Glutamatergic neuron (in vitro differentiated cells): ENCODE data around the gene AP2B1. TPM values are rescaled to one million over a fixed set of nuclear protein-coding genes. Genes with fewer than 3 reads are reported as not detected.
A peak's percentile ranks its signal among the peaks of the same experiment; 100 is the strongest.

Source experiments
- DNase-seq: peaks from one replicate; pipeline ENCODE4 v3.0.0; 2022
- H3K27ac Mint-ChIP-seq: one replicate; pipeline ENCODE4 v1.8.0; 2020; ENCODE audit warnings: mild to moderate bottlenecking, mixed read lengths, inconsistent platforms; ENCODE audit not compliant: unreplicated experiment
- H3K27me3 Mint-ChIP-seq: one replicate; pipeline ENCODE4 v1.8.0; 2020; ENCODE audit warnings: mild to moderate bottlenecking, moderate library complexity, mixed read lengths, inconsistent platforms; ENCODE audit not compliant: unreplicated experiment
- H3K36me3 Mint-ChIP-seq: one replicate; pipeline ENCODE4 v1.8.0; 2020; ENCODE audit warnings: mild to moderate bottlenecking, mixed read lengths, inconsistent platforms; ENCODE audit not compliant: unreplicated experiment
- H3K4me1 Mint-ChIP-seq: one replicate; pipeline ENCODE4 v1.8.0; 2020; ENCODE audit warnings: mild to moderate bottlenecking, low read depth, mixed read lengths, inconsistent platforms; ENCODE audit not compliant: unreplicated experiment
- H3K4me3 Mint-ChIP-seq: one replicate; pipeline ENCODE4 v1.8.0; 2020; ENCODE audit warnings: mild to moderate bottlenecking, mixed read lengths, inconsistent platforms; ENCODE audit not compliant: unreplicated experiment
- H3K9me3 Mint-ChIP-seq: one replicate; pipeline ENCODE4 v1.8.0; 2020; ENCODE audit warnings: mild to moderate bottlenecking, moderate library complexity, mixed read lengths, inconsistent platforms; ENCODE audit not compliant: unreplicated experiment
- total RNA-seq: library from RNA; stranded (reverse); fragmentation: NEBNext Ultra II Directional; extraction: Animal tissue kit (Norgen Biotek cat#: 25700); gene quantifications from one replicate; pipeline ENCODE4 v1.2.1, GENCODE V29; 2021; ENCODE audit not compliant: unreplicated experiment
- TF ChIP-seq, protein P1 (sequence below): fragments of 200-600 bp; sonication (generic); IDR thresholded peaks from one replicate; pipeline ENCODE4 v1.5.0; 2021; ENCODE audit not compliant: partially characterized antibody, unreplicated experiment

Gene AP2B1
- total RNA-seq, 1 donor from 2014 or later = 316 TPM

DNA sequence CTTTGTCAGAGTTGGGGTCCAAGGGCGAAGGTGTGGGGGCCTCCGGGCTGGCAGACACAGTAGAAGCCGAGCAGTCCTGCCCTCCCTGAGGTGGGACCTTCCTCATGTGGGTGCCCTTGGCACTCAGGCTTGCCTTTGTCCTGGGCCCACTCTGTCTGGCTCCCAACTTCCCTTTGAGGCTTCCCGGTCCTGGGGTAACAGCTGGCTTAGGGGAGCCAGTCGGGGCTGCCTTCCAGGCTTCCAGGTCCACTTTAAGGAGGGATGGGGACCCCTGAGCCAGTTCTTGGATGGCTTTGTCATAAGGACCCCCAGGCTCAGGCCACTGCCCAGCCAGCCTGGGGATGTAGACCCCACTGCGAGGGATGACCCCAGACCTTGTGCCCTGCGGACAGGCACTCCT, 158.1 kb downstream of the AP2B1 start:
- peaks cover 8% of the 10 kb centered on the region for H3K4me1 Mint-ChIP-seq
- H3K4me3 Mint-ChIP-seq = no peak overlapping the region
- peaks cover 12% of the 10 kb centered on the region for H3K27me3 Mint-ChIP-seq
- H3K9me3 Mint-ChIP-seq = peaks cover 11% of the 10 kb centered on the region
- TF ChIP-seq, protein P1, sequence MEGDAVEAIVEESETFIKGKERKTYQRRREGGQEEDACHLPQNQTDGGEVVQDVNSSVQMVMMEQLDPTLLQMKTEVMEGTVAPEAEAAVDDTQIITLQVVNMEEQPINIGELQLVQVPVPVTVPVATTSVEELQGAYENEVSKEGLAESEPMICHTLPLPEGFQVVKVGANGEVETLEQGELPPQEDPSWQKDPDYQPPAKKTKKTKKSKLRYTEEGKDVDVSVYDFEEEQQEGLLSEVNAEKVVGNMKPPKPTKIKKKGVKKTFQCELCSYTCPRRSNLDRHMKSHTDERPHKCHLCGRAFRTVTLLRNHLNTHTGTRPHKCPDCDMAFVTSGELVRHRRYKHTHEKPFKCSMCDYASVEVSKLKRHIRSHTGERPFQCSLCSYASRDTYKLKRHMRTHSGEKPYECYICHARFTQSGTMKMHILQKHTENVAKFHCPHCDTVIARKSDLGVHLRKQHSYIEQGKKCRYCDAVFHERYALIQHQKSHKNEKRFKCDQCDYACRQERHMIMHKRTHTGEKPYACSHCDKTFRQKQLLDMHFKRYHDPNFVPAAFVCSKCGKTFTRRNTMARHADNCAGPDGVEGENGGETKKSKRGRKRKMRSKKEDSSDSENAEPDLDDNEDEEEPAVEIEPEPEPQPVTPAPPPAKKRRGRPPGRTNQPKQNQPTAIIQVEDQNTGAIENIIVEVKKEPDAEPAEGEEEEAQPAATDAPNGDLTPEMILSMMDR = no peak
- no peak for DNase-seq
- no peak overlapping the region for H3K27ac Mint-ChIP-seq
- H3K36me3 Mint-ChIP-seq = no peaks in the 10 kb centered on the region

DNA sequence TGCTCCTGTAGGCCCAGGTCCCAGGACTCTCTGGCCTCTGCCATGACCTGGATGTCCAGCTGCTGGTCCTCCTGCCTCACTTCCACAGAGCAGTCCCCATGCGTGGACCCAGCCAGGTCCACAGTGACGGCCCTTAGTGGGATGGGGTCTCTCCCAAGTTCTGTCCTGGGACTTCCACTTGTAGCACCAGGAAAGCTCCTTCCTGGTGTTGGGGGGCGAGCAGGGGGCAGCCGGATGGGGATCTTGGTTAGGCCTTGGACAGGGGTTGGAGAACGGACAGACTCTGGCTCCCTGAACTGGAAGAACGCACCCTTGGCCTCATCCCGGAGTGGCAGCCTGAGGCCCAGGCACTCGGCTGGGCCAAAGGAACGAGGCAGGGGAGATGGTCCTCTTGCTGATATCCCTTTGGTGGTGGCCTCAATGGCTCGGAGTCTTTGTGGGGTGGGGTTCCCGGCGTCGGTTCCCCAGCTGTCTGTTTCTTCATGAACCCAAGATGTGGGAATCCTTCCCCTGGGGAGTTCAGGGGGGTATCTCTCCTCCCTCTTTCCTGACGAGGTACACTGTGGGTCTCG, 158.7 kb downstream of the AP2B1 start:
- peaks cover 8% of the 10 kb centered on the region for H3K4me1 Mint-ChIP-seq
- peaks cover 8% of the 10 kb centered on the region for H3K27me3 Mint-ChIP-seq
- no peak overlapping the region for H3K27ac Mint-ChIP-seq
- no peaks in the 10 kb centered on the region for H3K36me3 Mint-ChIP-seq
- DNase-seq = no peak
- peaks cover 11% of the 10 kb centered on the region for H3K9me3 Mint-ChIP-seq
- no peak overlapping the region for H3K4me3 Mint-ChIP-seq
- TF ChIP-seq, protein P1 = no peak

- H3K9me3 Mint-ChIP-seq = peaks cover 5% of the 10 kb centered on the region
- H3K27me3 Mint-ChIP-seq = peaks cover 10% of the 10 kb centered on the region
- H3K27ac Mint-ChIP-seq = no peak overlapping the region
- H3K4me1 Mint-ChIP-seq = peaks cover 8% of the 10 kb centered on the region
- H3K36me3 Mint-ChIP-seq = no peaks in the 10 kb centered on the region
- TF ChIP-seq, protein P1 = peak; percentile 92
- DNase-seq = peak; percentile 84
- H3K4me3 Mint-ChIP-seq = no peak overlapping the region
Observed at GRCh38 chr17:35747540-35748017, 160.5 kb downstream of the AP2B1 start.

GRCh38 chr17:35748341-35748841, 161.3 kb downstream of the AP2B1 start:
- TF ChIP-seq, protein P1 = no peak
- H3K27me3 Mint-ChIP-seq = peaks cover 10% of the 10 kb centered on the region
- peaks cover 8% of the 10 kb centered on the region for H3K4me1 Mint-ChIP-seq
- DNase-seq = no peak
- H3K9me3 Mint-ChIP-seq = peaks cover 5% of the 10 kb centered on the region
- H3K4me3 Mint-ChIP-seq = no peak overlapping the region
- no peaks in the 10 kb centered on the region for H3K36me3 Mint-ChIP-seq
- no peak overlapping the region for H3K27ac Mint-ChIP-seq

DNA sequence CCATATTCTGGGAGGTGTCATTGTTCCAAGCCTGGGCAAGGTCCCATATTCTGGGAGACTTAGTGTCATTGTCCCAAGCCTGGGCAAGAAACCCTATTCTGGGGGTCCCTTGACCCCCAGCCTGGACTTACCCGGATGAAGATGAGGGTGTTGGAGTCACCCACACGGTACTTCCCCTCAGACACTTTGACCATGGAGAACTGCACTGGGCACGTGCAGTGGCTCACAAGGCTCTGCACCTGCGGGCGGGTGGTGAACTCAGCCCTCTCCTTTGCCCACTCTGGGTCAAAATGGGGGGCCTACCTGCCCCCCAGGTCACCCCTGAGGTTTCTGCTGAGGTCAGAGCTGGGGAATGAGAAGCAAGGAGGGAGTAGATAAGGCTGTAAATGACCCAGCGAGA, 161.9 kb downstream of the AP2B1 start:
- no peak for DNase-seq
- TF ChIP-seq, protein P1 = no peak
- Mint-ChIP-seq H3K9me3 (peaks cover 5% of the 10 kb centered on the region), H3K36me3 (no peaks in the 10 kb centered on the region), H3K4me1 (peaks cover 8% of the 10 kb centered on the region), H3K27ac (no peak overlapping the region), H3K27me3 (peaks cover 8% of the 10 kb centered on the region), H3K4me3 (peak overlapping the region; percentile 20)
